CD4-positive, alpha-beta T cell (primary cell): ENCODE results near the gene PHKA2. TPM values are rescaled to one million over a fixed set of nuclear protein-coding genes. Genes with fewer than 3 reads are reported as not detected.

Experiments
- ATAC-seq: fragments of 200-7000 bp; cut with Tn5 transposase; one replicate; pipeline ENCODE4 v1.10.0; 2022; ENCODE audit warnings: mild to moderate bottlenecking; ENCODE audit not compliant: poor library complexity
- CTCF ChIA-PET: fragments of 350-600 bp; sonication (Branson Sonifier 250); formaldehyde crosslinking; loops from one replicate; lab custom pipeline; 2021; ENCODE audit warnings: antibody characterized with exemption, inconsistent platforms; lab: Charles Lee
- POLR2A ChIA-PET: fragments of 350-600 bp; sonication (Branson Sonifier 250); formaldehyde crosslinking; loops from one replicate; lab custom pipeline; 2021; ENCODE audit warnings: antibody characterized with exemption, inconsistent platforms; lab: Charles Lee
- DNase-seq, 14 experiments: peaks; one replicate each; pipeline ENCODE4 v3.0.0-alpha.2; 2013 to 2020; ENCODE audit warnings: mixed read lengths in 2 of 14
- H3K27ac ChIP-seq, 2 donors: one replicate each; pipeline versions ENCODE4 v1.5.1 to v1.7.0; 2013; ENCODE audit warnings: low read length in 2 of 2, low read depth in 1 of 2, mild to moderate bottlenecking in 1 of 2
- H3K27me3 ChIP-seq, 2 experiments: 1 replicate in 1 of 2; 2 replicates in 1 of 2; pipeline versions ENCODE4 v1.6.1 to v1.7.0; 2013; ENCODE audit warnings: low read length in 2 of 2, control low read depth in 1 of 2, mild to moderate bottlenecking in 1 of 2, moderate library complexity in 1 of 2; ENCODE audit not compliant: insufficient read depth in 2 of 2, control insufficient read depth in 1 of 2
- H3K36me3 ChIP-seq: one replicate; pipeline ENCODE4 v1.6.1; 2013; ENCODE audit warnings: low read length, control low read depth; ENCODE audit not compliant: insufficient read depth
- H3K4me1 ChIP-seq: one replicate; pipeline ENCODE4 v1.6.1; 2013; ENCODE audit warnings: low read length, control low read depth; ENCODE audit not compliant: insufficient read depth
- H3K4me3 ChIP-seq: one replicate; pipeline ENCODE4 v1.5.1; 2013; ENCODE audit warnings: mild to moderate bottlenecking, low read length, moderate library complexity
- H3K9me3 ChIP-seq, 2 experiments: 1 replicate in 1 of 2; 2 replicates in 1 of 2; pipeline versions ENCODE4 v1.6.1 to v1.7.0; 2013; ENCODE audit warnings: low read length in 2 of 2, mild to moderate bottlenecking in 2 of 2, control low read depth in 1 of 2, moderate library complexity in 1 of 2; ENCODE audit not compliant: control insufficient read depth in 1 of 2, insufficient read depth in 1 of 2
- H3K27ac Mint-ChIP-seq: one replicate; pipeline ENCODE4 v1.8.0; 2020; ENCODE audit warnings: mixed read lengths
- H3K27me3 Mint-ChIP-seq: one replicate; pipeline ENCODE4 v1.8.0; 2021; ENCODE audit warnings: mixed read lengths
- H3K36me3 Mint-ChIP-seq: one replicate; pipeline ENCODE4 v1.8.0; 2021; ENCODE audit warnings: low read depth, mixed read lengths
- H3K4me1 Mint-ChIP-seq: one replicate; pipeline ENCODE4 v1.8.0; 2021; ENCODE audit warnings: low read depth, mixed read lengths
- H3K4me3 Mint-ChIP-seq: one replicate; pipeline ENCODE4 v1.8.0; 2020; ENCODE audit warnings: mild to moderate bottlenecking, mixed read lengths
- H3K9me3 Mint-ChIP-seq: one replicate; pipeline ENCODE4 v1.8.0; 2020; ENCODE audit warnings: mixed read lengths
- intact Hi-C, 2 experiments: fragments of 100-400 bp; cut with DNase I in 1 of 2; cut with micrococcal nuclease in 1 of 2; formaldehyde crosslinking; loops; one replicate each; pipeline versions ENCODE4 v1.15.1 to v1.9.0; 2023 to 2025; cut with DNase I, micrococcal nuclease
- total RNA-seq, 174 experiments: library from RNA in 2 of 174; stranded (reverse) in 2 of 174; gene quantifications; one replicate each; pipeline ENCODE4 v1.2.3 and lab custom pipeline; 2021 to 2026
- TF ChIP-seq, protein P1 (sequence below): fragments of 200-600 bp; IDR thresholded peaks from one replicate; pipeline ENCODE4 v1.8.0; 2022; ENCODE audit warnings: antibody characterized with exemption, mild to moderate bottlenecking

PHKA2 gene
- total RNA-seq, 2 experiments from 2014 or later, result 28.5 to 31.4 TPM

DNA sequence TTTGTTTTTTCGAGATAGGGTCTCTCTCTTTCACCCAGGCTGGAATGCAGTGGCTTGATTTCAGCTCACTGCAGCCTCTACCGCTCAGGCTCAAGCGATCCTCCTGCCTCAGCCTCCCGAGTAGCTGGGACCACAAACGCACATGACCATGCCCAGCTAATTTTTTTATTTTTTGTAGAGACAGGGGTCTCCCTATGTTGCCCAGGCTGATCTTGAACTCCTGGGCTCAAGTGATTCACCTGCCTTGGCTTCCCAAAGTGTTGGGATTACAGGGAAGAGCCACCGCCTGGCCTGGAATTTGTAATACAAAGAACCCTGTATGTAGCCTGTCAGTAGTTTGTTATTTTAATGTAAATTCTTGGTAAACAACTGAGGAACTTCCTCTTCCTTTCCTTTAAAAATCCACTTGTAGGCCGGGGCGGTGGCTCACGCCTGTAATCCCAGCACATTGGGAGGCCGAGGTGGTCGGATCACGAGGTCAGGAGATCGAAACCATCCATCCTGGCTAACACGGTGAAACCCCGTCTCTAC lies 119.5 kb downstream of the PHKA2 start:
- ChIA-PET CTCF (no interaction called here), POLR2A (no interaction called here)
- Histone ChIP-seq H3K4me1 (no peaks in the 10 kb centered on the region), H3K4me3 (no peak overlapping the region), H3K36me3 (no peaks in the 10 kb centered on the region), H3K27ac (no peak overlapping the region), H3K27me3 (no peaks in the 10 kb centered on the region), H3K9me3 (no peaks in the 10 kb centered on the region)
- intact Hi-C loops, result no loop called here
- no peak overlapping the region for H3K4me3 Mint-ChIP-seq
- H3K27ac Mint-ChIP-seq, result no peak overlapping the region
- no peaks in the 10 kb centered on the region for H3K36me3 Mint-ChIP-seq
- H3K27me3 Mint-ChIP-seq, result no peaks in the 10 kb centered on the region
- H3K9me3 Mint-ChIP-seq, result no peaks in the 10 kb centered on the region
- TF ChIP-seq, protein P1, sequence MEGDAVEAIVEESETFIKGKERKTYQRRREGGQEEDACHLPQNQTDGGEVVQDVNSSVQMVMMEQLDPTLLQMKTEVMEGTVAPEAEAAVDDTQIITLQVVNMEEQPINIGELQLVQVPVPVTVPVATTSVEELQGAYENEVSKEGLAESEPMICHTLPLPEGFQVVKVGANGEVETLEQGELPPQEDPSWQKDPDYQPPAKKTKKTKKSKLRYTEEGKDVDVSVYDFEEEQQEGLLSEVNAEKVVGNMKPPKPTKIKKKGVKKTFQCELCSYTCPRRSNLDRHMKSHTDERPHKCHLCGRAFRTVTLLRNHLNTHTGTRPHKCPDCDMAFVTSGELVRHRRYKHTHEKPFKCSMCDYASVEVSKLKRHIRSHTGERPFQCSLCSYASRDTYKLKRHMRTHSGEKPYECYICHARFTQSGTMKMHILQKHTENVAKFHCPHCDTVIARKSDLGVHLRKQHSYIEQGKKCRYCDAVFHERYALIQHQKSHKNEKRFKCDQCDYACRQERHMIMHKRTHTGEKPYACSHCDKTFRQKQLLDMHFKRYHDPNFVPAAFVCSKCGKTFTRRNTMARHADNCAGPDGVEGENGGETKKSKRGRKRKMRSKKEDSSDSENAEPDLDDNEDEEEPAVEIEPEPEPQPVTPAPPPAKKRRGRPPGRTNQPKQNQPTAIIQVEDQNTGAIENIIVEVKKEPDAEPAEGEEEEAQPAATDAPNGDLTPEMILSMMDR, result no peak
- no peaks in the 10 kb centered on the region for H3K4me1 Mint-ChIP-seq
- ATAC-seq (no peak), DNase-seq (no peak)

DNA sequence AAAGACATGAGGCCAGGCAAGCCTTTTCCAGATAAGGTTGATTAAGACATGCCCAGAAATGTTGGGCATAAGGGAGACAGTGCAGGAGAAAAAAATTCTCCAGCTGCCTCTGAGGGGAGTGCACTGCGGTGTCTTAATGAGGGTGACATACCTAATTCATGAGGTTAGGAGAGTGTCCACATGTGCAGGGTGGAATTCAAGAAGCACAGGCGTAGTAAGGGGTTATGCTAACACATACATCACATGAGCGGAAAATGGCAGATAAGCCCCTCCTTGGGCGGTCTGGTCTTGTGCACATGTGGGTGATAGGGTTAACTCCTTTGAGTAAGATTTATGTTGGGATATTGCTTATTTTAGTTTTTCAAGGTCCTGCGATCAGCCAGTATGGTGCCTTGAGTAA lies 122.4 kb downstream of the PHKA2 start:
- Mint-ChIP-seq H3K9me3 (no peaks in the 10 kb centered on the region), H3K27ac (no peak overlapping the region), H3K36me3 (no peaks in the 10 kb centered on the region), H3K4me3 (no peak overlapping the region), H3K4me1 (peaks cover 9% of the 10 kb centered on the region), H3K27me3 (no peaks in the 10 kb centered on the region)
- ChIA-PET CTCF (no interaction called here), POLR2A (no interaction called here)
- H3K27ac ChIP-seq, result no peak overlapping the region
- TF ChIP-seq, protein P1, result no peak
- intact Hi-C loops, result no loop called here
- no peaks in the 10 kb centered on the region for H3K9me3 ChIP-seq
- no peaks in the 10 kb centered on the region for H3K36me3 ChIP-seq
- no peak for ATAC-seq
- H3K4me1 ChIP-seq, result no peaks in the 10 kb centered on the region
- DNase-seq, result no peak
- no peaks in the 10 kb centered on the region for H3K27me3 ChIP-seq
- no peak overlapping the region for H3K4me3 ChIP-seq

DNA sequence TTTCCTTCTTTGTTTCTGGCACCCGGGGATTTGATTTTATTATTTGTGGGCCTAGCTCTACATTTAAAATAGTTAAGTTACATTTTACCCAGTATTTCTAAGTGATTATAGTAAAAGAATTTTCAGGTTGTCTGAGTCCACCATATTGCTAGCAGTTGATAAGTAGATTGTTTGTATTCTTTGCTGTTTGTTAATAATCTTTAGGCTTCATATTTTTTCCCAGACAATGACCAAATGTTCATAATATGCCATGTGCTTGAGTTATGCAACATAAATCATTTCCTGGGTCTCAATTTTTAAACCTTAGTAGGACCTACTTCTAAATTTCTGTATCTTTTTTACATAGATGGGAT lies 127.3 kb downstream of the PHKA2 start:
- peak overlapping the region; percentile 35 for H3K4me3 Mint-ChIP-seq
- intact Hi-C loops, result no loop called here
- Histone ChIP-seq H3K27ac (no peak overlapping the region), H3K36me3 (no peaks in the 10 kb centered on the region), H3K9me3 (no peaks in the 10 kb centered on the region), H3K4me1 (peaks cover 6% of the 10 kb centered on the region), H3K4me3 (no peak overlapping the region), H3K27me3 (no peaks in the 10 kb centered on the region)
- peak overlapping the region; percentile 44 for H3K27ac Mint-ChIP-seq
- ATAC-seq (no peak), DNase-seq (no peak)
- CTCF ChIA-PET, result no interaction called here
- TF ChIP-seq, protein P1, result no peak
- H3K27me3 Mint-ChIP-seq, result no peaks in the 10 kb centered on the region
- H3K36me3 Mint-ChIP-seq, result no peaks in the 10 kb centered on the region
- peaks cover 48% of the 10 kb centered on the region for H3K4me1 Mint-ChIP-seq
- POLR2A ChIA-PET, result no interaction called here
- no peaks in the 10 kb centered on the region for H3K9me3 Mint-ChIP-seq
